PC-9 (cell line): ENCODE results near the gene ITFG1. TPM values are rescaled to one million over a fixed set of nuclear protein-coding genes. Genes with fewer than 3 reads are reported as not detected.

Experiments
- BruUV-seq: library from RNA; stranded (reverse); fragments of 400-500 nt; replicated peaks from 2 replicates; lab custom pipeline; 2021; lab: Mats Ljungman, UMichigan
- CTCF ChIA-PET: fragments of 300-600 bp; sonication (Branson Sonifier 250); formaldehyde crosslinking; loops from one replicate; lab custom pipeline; 2022; ENCODE audit warnings: antibody characterized with exemption; lab: Charles Lee
- POLR2A ChIA-PET: fragments of 300-600 bp; sonication (Branson Sonifier 250); formaldehyde crosslinking; loops from one replicate; lab custom pipeline; 2022; ENCODE audit warnings: antibody characterized with exemption; ENCODE audit not compliant: unreplicated experiment; lab: Charles Lee
- DNase-seq, 2 experiments: peaks; one replicate each; pipeline versions ENCODE4 v3.0.0 to v3.0.0-alpha.2; 2015 to 2022; ENCODE audit warnings: mixed read lengths in 1 of 2
- H2AFZ ChIP-seq: fragments of 200-600 bp; sonication (generic); 2 replicates; pipeline ENCODE4 v1.8.1; 2017; ENCODE audit warnings: antibody characterized with exemption
- H3F3A ChIP-seq: fragments of 200-600 bp; sonication (generic); 2 replicates; pipeline ENCODE4 v1.8.1; 2017; ENCODE audit warnings: antibody characterized with exemption, mild to moderate bottlenecking, low read depth; ENCODE audit not compliant: insufficient read depth
- H3K27ac ChIP-seq: fragments of 200-600 bp; sonication (generic); 2 replicates; pipeline ENCODE4 v1.6.1; 2016; ENCODE audit warnings: mixed run types
- H3K27me3 ChIP-seq: fragments of 200-600 bp; sonication (generic); 2 replicates; pipeline ENCODE4 v1.6.1; 2016; ENCODE audit warnings: low read depth, mixed run types; ENCODE audit not compliant: insufficient read depth
- H3K36me3 ChIP-seq: fragments of 200-600 bp; sonication (generic); 2 replicates; pipeline ENCODE4 v1.6.1; 2016; ENCODE audit warnings: low read depth, mixed run types
- H3K4me1 ChIP-seq: fragments of 200-600 bp; sonication (generic); replicated peaks from 2 replicates; pipeline ENCODE4 v1.6.1; 2016; ENCODE audit warnings: mixed run types; ENCODE audit not compliant: insufficient read depth
- H3K4me2 ChIP-seq: fragments of 200-600 bp; sonication (generic); 2 replicates; pipeline ENCODE4 v1.6.1; 2017; ENCODE audit warnings: mixed run types
- H3K4me3 ChIP-seq: fragments of 200-600 bp; sonication (generic); 2 replicates; pipeline ENCODE4 v1.6.1; 2016; ENCODE audit warnings: mixed run types
- H3K79me2 ChIP-seq: fragments of 200-600 bp; sonication (generic); 2 replicates; pipeline ENCODE4 v1.6.1; 2017; ENCODE audit warnings: low read depth, mixed run types
- H3K9me2 ChIP-seq: fragments of 200-600 bp; sonication (generic); 2 replicates; pipeline ENCODE4 v1.8.1; 2017; ENCODE audit warnings: mild to moderate bottlenecking; ENCODE audit not compliant: insufficient read depth
- H3K9me3 ChIP-seq: fragments of 200-600 bp; sonication (generic); 2 replicates; pipeline ENCODE4 v1.8.1; 2016; ENCODE audit warnings: low read depth; ENCODE audit not compliant: insufficient read depth
- H4K20me1 ChIP-seq: fragments of 200-600 bp; sonication (generic); 2 replicates; pipeline ENCODE4 v1.8.1; 2017; ENCODE audit not compliant: insufficient read depth
- CTCF ChIP-seq: fragments of 200-600 bp; sonication (generic); conservative IDR thresholded peaks from 2 replicates; pipeline ENCODE4 v1.6.1; 2017; ENCODE audit warnings: mixed run types, antibody characterized with exemption, mild to moderate bottlenecking, moderate library complexity
- EZH2 ChIP-seq: fragments of 200-600 bp; sonication (generic); IDR thresholded peaks from 2 replicates; pipeline ENCODE4 v1.8.0; 2017; ENCODE audit warnings: antibody characterized with exemption, low read depth
- intact Hi-C: fragments of 100-400 bp; cut with micrococcal nuclease; formaldehyde crosslinking; loops from one replicate; pipeline ENCODE4 v1.10.0; 2022; ENCODE audit not compliant: unreplicated experiment
- total RNA-seq: library from RNA; stranded (reverse); gene quantifications from 2 replicates; pipeline ENCODE4 v1.2.3, GENCODE V29; 2021

Gene ITFG1
- total RNA-seq, 1 experiment from 2014 or later: 33.0 TPM

DNA sequence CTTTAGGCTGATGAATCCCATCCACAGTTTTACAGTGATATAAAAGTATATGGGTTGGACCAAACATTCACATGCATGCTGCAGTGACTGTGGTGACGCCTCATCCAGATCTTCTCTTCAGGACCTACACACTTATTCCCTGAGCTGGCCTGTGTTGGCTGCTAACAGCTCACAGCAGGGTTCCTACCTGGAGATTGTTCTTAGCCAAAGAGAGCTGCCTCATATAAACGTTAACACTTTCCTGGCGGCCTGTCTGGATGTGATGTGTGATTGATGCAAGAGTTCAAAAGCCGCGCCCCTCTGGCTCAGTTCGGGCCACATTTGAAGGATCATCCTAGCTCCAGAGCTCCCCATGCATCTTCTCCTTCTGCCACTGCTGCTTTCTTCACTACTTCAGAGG, 224.1 kb downstream of the ITFG1 start:
- Histone ChIP-seq H3F3A (no peaks in the 10 kb centered on the region), H3K4me3 (no peak overlapping the region), H4K20me1 (no peaks in the 10 kb centered on the region; the same call in 1 of the 2 replicates), H3K4me1 (no peaks in the 10 kb centered on the region), H3K36me3 (no peaks in the 10 kb centered on the region), H3K4me2 (no peak overlapping the region), H3K27ac (no peak overlapping the region), H3K27me3 (no peaks in the 10 kb centered on the region), H3K79me2 (no peaks in the 10 kb centered on the region), H3K9me2 (no peaks in the 10 kb centered on the region), H2AFZ (no peak overlapping the region), H3K9me3 (no peaks in the 10 kb centered on the region; the same call in 1 of the 2 replicates)
- ChIA-PET POLR2A (no interaction called here), CTCF (no interaction called here)
- TF ChIP-seq CTCF (no peak), EZH2 (no peak)
- BruUV-seq: no TSS peak
- intact Hi-C loops: no loop called here
- DNase-seq: no peak

DNA sequence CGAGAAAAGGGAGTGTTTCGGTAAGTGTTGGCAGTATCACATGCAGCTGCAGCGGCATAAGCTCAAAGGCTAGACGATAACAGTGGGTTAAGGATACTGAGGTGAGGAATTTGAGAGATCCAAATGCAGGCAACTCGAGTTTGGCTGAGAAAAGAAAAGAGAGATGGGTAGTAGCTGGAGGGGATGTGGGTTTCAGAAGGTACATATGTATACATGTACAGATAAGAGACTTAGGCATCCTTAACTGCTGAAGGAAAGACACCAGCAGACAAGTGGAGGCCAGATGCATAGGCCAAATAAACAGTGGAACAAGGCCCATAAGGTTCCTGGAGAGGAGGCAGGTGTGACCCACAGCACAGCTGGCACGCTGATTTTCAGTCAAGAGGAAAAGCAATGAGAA, 230.6 kb downstream of the ITFG1 start:
- Histone ChIP-seq H3K79me2 (no peaks in the 10 kb centered on the region), H3K4me1 (no peaks in the 10 kb centered on the region), H3F3A (no peaks in the 10 kb centered on the region), H3K36me3 (no peaks in the 10 kb centered on the region), H4K20me1 (no peaks in the 10 kb centered on the region; the same call in 1 of the 2 replicates), H3K9me2 (no peaks in the 10 kb centered on the region), H3K9me3 (no peaks in the 10 kb centered on the region), H3K4me3 (no peak overlapping the region), H3K27me3 (no peaks in the 10 kb centered on the region), H3K27ac (no peak overlapping the region), H2AFZ (no peak overlapping the region), H3K4me2 (no peak overlapping the region)
- intact Hi-C loops: no loop called here
- no peak for DNase-seq
- ChIA-PET POLR2A (no interaction called here), CTCF (no interaction called here)
- BruUV-seq: no TSS peak
- TF ChIP-seq CTCF: no peak
- TF ChIP-seq EZH2: no peak

GRCh38 chr16:47229053-47230050, 231.5 kb downstream of the ITFG1 start:
- no peak overlapping the region for H3K4me2 ChIP-seq
- H4K20me1 ChIP-seq: no peaks in the 10 kb centered on the region; the same call in 1 of the 2 replicates
- no peak overlapping the region for H3K27ac ChIP-seq
- TF ChIP-seq EZH2: no peak
- no peak for TF ChIP-seq CTCF
- H3K79me2 ChIP-seq: no peaks in the 10 kb centered on the region
- intact Hi-C loops: no loop called here
- H3K4me3 ChIP-seq: no peak overlapping the region
- ChIA-PET CTCF (no interaction called here), POLR2A (no interaction called here)
- H2AFZ ChIP-seq: no peak overlapping the region
- H3K27me3 ChIP-seq: no peaks in the 10 kb centered on the region
- no peaks in the 10 kb centered on the region for H3K36me3 ChIP-seq
- H3K9me2 ChIP-seq: no peaks in the 10 kb centered on the region
- DNase-seq: no peak
- no peaks in the 10 kb centered on the region for H3F3A ChIP-seq
- BruUV-seq: no TSS peak
- H3K9me3 ChIP-seq: no peaks in the 10 kb centered on the region
- no peaks in the 10 kb centered on the region for H3K4me1 ChIP-seq
